Suprapubic skin (tissue), 4 donors: Measurements from ENCODE around the gene POLQ. TPM values are rescaled to one million over a fixed set of nuclear protein-coding genes. Genes with fewer than 3 reads are reported as not detected.

ENCODE experiments used
- DNase-seq, 2 donors: peaks; one replicate each; pipeline ENCODE4 v3.0.0-alpha.2; 2019; ENCODE audit warnings: low spot score in 2 of 2
- H3K27ac ChIP-seq: fragments of 200-600 bp; sonication (generic); one replicate; pipeline ENCODE4 v1.5.1; 2019
- H3K27me3 ChIP-seq: fragments of 200-600 bp; sonication (generic); one replicate; pipeline ENCODE4 v1.5.1; 2019
- H3K36me3 ChIP-seq: fragments of 200-600 bp; sonication (generic); one replicate; pipeline ENCODE4 v1.5.1; 2019
- H3K4me1 ChIP-seq: fragments of 200-600 bp; sonication (generic); one replicate; pipeline ENCODE4 v1.5.1; 2019
- H3K4me3 ChIP-seq: fragments of 200-600 bp; sonication (generic); one replicate; pipeline ENCODE4 v1.5.1; 2019; ENCODE audit warnings: mild to moderate bottlenecking
- H3K9me3 ChIP-seq: fragments of 200-600 bp; sonication (generic); one replicate; pipeline ENCODE4 v1.5.1; 2019
- EP300 ChIP-seq: sonication (generic); formaldehyde crosslinking; IDR thresholded peaks from one replicate; pipeline ENCODE4 v1.6.1; 2017; ENCODE audit warnings: antibody characterized with exemption
- POLR2A ChIP-seq, 2 donors: fragments of 450-650 bp; IDR thresholded peaks; one replicate each; pipeline ENCODE4 v1.6.1; 2017; ENCODE audit warnings: antibody characterized with exemption in 2 of 2, mild to moderate bottlenecking in 2 of 2, moderate library complexity in 2 of 2
- POLR2AphosphoS5 ChIP-seq, 3 donors: sonication (generic); formaldehyde crosslinking; IDR thresholded peaks; one replicate each; pipeline ENCODE4 v1.6.1; 2017; ENCODE audit warnings: antibody characterized with exemption in 3 of 3
- WGBS: methylation state at CpG from one replicate; pipeline ENCODE4 v1.1.5; 2018; 5-methylcytosine and 5-hydroxymethylcytosine counted together
- total RNA-seq, 4 donors: library from RNA; depleted of rRNA; stranded (reverse); fragments of >200 nt; gene quantifications; one replicate each; pipeline ENCODE4 v1.1.0, GENCODE V29; 2016
- TF ChIP-seq, protein P1 (sequence below), 2 donors: fragments of 200-600 bp in 1 of 2; fragments of 450-650 bp in 1 of 2; sonication (generic) in 1 of 2; IDR thresholded peaks; one replicate each; pipeline ENCODE4 v1.5.1; 2016 to 2019; ENCODE audit warnings: antibody characterized with exemption in 2 of 2, mild to moderate bottlenecking in 1 of 2, moderate library complexity in 1 of 2

Gene POLQ
- total RNA-seq, 4 donors from 2014 or later: 0.76 to 2.4 (median 0.84) TPM

- Histone ChIP-seq H3K27ac (no peak overlapping the region), H3K36me3 (no peaks in the 10 kb centered on the region), H3K4me1 (no peaks in the 10 kb centered on the region), H3K4me3 (no peak overlapping the region), H3K9me3 (no peaks in the 10 kb centered on the region), H3K27me3 (no peaks in the 10 kb centered on the region)
- DNase-seq: no peak
- TF ChIP-seq, protein P1, sequence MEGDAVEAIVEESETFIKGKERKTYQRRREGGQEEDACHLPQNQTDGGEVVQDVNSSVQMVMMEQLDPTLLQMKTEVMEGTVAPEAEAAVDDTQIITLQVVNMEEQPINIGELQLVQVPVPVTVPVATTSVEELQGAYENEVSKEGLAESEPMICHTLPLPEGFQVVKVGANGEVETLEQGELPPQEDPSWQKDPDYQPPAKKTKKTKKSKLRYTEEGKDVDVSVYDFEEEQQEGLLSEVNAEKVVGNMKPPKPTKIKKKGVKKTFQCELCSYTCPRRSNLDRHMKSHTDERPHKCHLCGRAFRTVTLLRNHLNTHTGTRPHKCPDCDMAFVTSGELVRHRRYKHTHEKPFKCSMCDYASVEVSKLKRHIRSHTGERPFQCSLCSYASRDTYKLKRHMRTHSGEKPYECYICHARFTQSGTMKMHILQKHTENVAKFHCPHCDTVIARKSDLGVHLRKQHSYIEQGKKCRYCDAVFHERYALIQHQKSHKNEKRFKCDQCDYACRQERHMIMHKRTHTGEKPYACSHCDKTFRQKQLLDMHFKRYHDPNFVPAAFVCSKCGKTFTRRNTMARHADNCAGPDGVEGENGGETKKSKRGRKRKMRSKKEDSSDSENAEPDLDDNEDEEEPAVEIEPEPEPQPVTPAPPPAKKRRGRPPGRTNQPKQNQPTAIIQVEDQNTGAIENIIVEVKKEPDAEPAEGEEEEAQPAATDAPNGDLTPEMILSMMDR (IDR thresholded peaks at IDR 0.05): no peak
- TF ChIP-seq POLR2A (IDR thresholded peaks at IDR 0.05) (no peak), EP300 (no peak), POLR2AphosphoS5 (IDR thresholded peaks at IDR 0.05) (no peak)
- 50% methylated on average over 2 of the region's 2 CpGs for WGBS
Observed at GRCh38 chr3:121515313-121515712, 30.5 kb downstream of the POLQ start.

GRCh38 chr3:121514496-121514895 lies 31.3 kb downstream of the POLQ start:
- WGBS: 95% methylated on average over 3 of the region's 3 CpGs
- H3K4me1 ChIP-seq: no peaks in the 10 kb centered on the region
- H3K4me3 ChIP-seq: no peak overlapping the region
- TF ChIP-seq POLR2AphosphoS5 (IDR thresholded peaks at IDR 0.05) (no peak), EP300 (no peak), POLR2A (IDR thresholded peaks at IDR 0.05) (no peak)
- TF ChIP-seq, protein P1 (IDR thresholded peaks at IDR 0.05): no peak
- H3K9me3 ChIP-seq: no peaks in the 10 kb centered on the region
- H3K27ac ChIP-seq: no peak overlapping the region
- no peak for DNase-seq
- no peaks in the 10 kb centered on the region for H3K36me3 ChIP-seq
- H3K27me3 ChIP-seq: no peaks in the 10 kb centered on the region

- Histone ChIP-seq H3K9me3 (no peaks in the 10 kb centered on the region), H3K27me3 (no peaks in the 10 kb centered on the region), H3K27ac (no peak overlapping the region), H3K36me3 (no peaks in the 10 kb centered on the region), H3K4me3 (no peak overlapping the region), H3K4me1 (no peaks in the 10 kb centered on the region)
- no peak for TF ChIP-seq POLR2AphosphoS5 (IDR thresholded peaks at IDR 0.05)
- DNase-seq: no peak
- WGBS: 96% methylated on average over 4 of the region's 4 CpGs
Observed at GRCh38 chr3:121508389-121508788, 37.4 kb downstream of the POLQ start.

- no peak overlapping the region for H3K27ac ChIP-seq
- H3K9me3 ChIP-seq: no peaks in the 10 kb centered on the region
- no peaks in the 10 kb centered on the region for H3K4me1 ChIP-seq
- H3K36me3 ChIP-seq: no peaks in the 10 kb centered on the region
- TF ChIP-seq, protein P1 (IDR thresholded peaks at IDR 0.05): no peak
- TF ChIP-seq EP300 (no peak), POLR2A (IDR thresholded peaks at IDR 0.05) (no peak), POLR2AphosphoS5 (IDR thresholded peaks at IDR 0.05) (no peak)
- DNase-seq: no peak
- H3K27me3 ChIP-seq: no peaks in the 10 kb centered on the region
- no peak overlapping the region for H3K4me3 ChIP-seq
Observed at GRCh38 chr3:121505256-121505655, 40.5 kb downstream of the POLQ start.

GRCh38 chr3:121504618-121505017 lies 41.2 kb downstream of the POLQ start:
- no peaks in the 10 kb centered on the region for H3K4me1 ChIP-seq
- no peaks in the 10 kb centered on the region for H3K36me3 ChIP-seq
- no peak for DNase-seq
- H3K27ac ChIP-seq: no peak overlapping the region
- no peaks in the 10 kb centered on the region for H3K27me3 ChIP-seq
- WGBS: 97% methylated on average over 2 of the region's 2 CpGs
- no peak overlapping the region for H3K4me3 ChIP-seq
- no peaks in the 10 kb centered on the region for H3K9me3 ChIP-seq
- TF ChIP-seq POLR2AphosphoS5 (IDR thresholded peaks at IDR 0.05): no peak
- TF ChIP-seq, protein P1 (IDR thresholded peaks at IDR 0.05): no peak
- no peak for TF ChIP-seq POLR2A (IDR thresholded peaks at IDR 0.05)
- no peak for TF ChIP-seq EP300

DNA sequence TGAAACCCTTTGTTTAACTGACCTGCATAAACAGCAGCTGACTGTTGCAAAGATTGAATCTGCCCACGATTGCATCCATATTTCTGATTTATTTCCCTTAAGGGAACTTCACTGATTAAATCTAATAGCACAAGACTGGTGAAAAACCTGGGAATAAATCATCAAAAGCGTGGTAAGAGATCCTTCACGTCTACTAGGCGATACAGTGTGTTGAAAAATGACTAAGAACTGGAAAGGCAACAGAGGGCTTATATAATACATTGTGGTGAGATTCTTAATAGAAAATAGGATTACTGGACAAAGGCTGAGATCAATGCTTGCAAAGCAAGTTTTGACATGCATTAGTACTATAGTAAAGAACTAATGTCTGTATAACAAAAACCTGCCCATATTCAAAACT lies 49.0 kb downstream of the POLQ start:
- Histone ChIP-seq H3K27me3 (no peaks in the 10 kb centered on the region), H3K9me3 (no peaks in the 10 kb centered on the region), H3K4me1 (no peaks in the 10 kb centered on the region), H3K36me3 (no peaks in the 10 kb centered on the region), H3K4me3 (no peak overlapping the region), H3K27ac (no peak overlapping the region)
- DNase-seq: no peak
- no peak for TF ChIP-seq POLR2AphosphoS5 (IDR thresholded peaks at IDR 0.05)
- TF ChIP-seq EP300: no peak
- TF ChIP-seq, protein P1 (IDR thresholded peaks at IDR 0.05): no peak
- no peak for TF ChIP-seq POLR2A (IDR thresholded peaks at IDR 0.05)
- 71% methylated on average over 4 of the region's 4 CpGs for WGBS
